BJ (cell line): ENCODE results near the gene CPEB3. TPM values are rescaled to one million over a fixed set of nuclear protein-coding genes. Genes with fewer than 3 reads are reported as not detected.

ENCODE experiments used
- CTCF ChIA-PET: fragments of 350-600 bp; formaldehyde crosslinking; extraction: SDS; loops from one replicate; lab custom pipeline; 2021; ENCODE audit warnings: antibody characterized with exemption, inconsistent platforms; lab: Yijun Ruan, JAX
- POLR2A ChIA-PET: fragments of 300-600 bp; sonication (Branson Sonifier 250); formaldehyde crosslinking; extraction: SDS; loops from one replicate; lab custom pipeline; 2021; ENCODE audit warnings: antibody characterized with exemption; lab: Charles Lee
- DNase-seq: peaks from one replicate; pipeline ENCODE4 v3.0.0-alpha.2; 2011; ENCODE audit warnings: low read depth
- H3K27me3 ChIP-seq: 2 replicates; pipeline ENCODE4 v1.6.0; 2011; ENCODE audit warnings: low read length; ENCODE audit not compliant: control insufficient read depth, insufficient read depth
- H3K36me3 ChIP-seq: 2 replicates; pipeline ENCODE4 v1.5.1; 2011; ENCODE audit warnings: low read length; ENCODE audit not compliant: control insufficient read depth, insufficient read depth
- H3K4me3 ChIP-seq: 2 replicates; pipeline ENCODE4 v1.5.1; 2011; ENCODE audit warnings: low read depth, mild to moderate bottlenecking, control low read depth, low read length
- polyA plus RNA-seq: library from polyadenylated mRNA; depleted of rRNA; stranded (reverse); fragments of >200 nt; gene quantifications from 2 replicates; pipeline ENCODE4 v1.2.3, GENCODE V29; 2011
- TF ChIP-seq, protein P1 (sequence below): IDR thresholded peaks from 2 replicates; pipeline ENCODE4 v1.5.1; 2011; ENCODE audit warnings: low read depth, mild to moderate bottlenecking, control low read depth, inconsistent platforms, low read length, moderate library complexity; ENCODE audit not compliant: insufficient read depth

Gene CPEB3
- polyA plus RNA-seq, 1 experiment = 0.28 TPM

DNA sequence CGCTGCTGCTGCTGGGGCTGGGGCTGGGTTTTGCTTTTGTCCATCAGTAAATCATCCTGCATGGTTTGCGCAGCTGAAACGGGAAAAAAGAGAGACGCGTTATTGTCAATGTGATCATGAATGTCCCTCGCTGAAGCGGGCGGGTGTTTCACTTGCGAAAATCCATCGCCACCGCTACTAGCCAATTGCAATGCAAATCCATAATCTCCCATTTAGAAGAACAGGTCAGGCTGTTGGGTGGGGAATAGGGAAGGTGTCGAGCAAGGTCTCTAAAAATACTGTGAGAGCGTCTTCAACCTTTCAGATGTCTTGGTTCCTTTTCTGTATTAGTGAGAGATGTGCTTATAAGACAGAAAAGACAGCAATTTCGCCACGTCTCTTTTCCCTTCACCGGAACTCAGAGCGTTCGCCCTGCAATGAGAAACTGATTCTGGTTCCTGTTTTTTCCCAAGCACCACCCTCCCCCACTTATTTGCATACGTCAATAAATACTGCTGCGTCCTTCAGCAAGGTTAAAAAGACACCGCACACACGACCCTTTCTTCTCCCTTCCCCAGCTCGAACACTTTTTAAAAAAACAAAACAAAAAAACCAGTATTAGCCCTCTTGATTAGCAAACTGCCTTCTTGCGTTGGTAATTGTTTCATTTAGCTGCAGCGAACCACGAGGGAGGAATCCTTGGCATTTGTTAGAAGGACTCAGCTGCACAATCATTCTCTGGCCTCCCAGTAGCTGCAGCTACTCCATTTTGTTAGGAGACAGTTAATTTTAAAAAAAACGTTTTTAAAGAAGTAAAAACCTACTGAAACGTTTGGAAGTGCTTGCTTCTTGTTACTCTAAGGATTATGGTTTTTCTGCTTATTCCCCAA, 50.4 kb downstream of the CPEB3 start:
- CTCF ChIA-PET = no interaction called here
- H3K36me3 ChIP-seq = no peaks in the 10 kb centered on the region
- peak overlapping the region; percentile 59 for H3K4me3 ChIP-seq
- DNase-seq = peak; percentile 35
- H3K27me3 ChIP-seq = no peaks in the 10 kb centered on the region
- POLR2A ChIA-PET = no interaction called here
- TF ChIP-seq, protein P1, sequence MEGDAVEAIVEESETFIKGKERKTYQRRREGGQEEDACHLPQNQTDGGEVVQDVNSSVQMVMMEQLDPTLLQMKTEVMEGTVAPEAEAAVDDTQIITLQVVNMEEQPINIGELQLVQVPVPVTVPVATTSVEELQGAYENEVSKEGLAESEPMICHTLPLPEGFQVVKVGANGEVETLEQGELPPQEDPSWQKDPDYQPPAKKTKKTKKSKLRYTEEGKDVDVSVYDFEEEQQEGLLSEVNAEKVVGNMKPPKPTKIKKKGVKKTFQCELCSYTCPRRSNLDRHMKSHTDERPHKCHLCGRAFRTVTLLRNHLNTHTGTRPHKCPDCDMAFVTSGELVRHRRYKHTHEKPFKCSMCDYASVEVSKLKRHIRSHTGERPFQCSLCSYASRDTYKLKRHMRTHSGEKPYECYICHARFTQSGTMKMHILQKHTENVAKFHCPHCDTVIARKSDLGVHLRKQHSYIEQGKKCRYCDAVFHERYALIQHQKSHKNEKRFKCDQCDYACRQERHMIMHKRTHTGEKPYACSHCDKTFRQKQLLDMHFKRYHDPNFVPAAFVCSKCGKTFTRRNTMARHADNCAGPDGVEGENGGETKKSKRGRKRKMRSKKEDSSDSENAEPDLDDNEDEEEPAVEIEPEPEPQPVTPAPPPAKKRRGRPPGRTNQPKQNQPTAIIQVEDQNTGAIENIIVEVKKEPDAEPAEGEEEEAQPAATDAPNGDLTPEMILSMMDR = no peak

DNA sequence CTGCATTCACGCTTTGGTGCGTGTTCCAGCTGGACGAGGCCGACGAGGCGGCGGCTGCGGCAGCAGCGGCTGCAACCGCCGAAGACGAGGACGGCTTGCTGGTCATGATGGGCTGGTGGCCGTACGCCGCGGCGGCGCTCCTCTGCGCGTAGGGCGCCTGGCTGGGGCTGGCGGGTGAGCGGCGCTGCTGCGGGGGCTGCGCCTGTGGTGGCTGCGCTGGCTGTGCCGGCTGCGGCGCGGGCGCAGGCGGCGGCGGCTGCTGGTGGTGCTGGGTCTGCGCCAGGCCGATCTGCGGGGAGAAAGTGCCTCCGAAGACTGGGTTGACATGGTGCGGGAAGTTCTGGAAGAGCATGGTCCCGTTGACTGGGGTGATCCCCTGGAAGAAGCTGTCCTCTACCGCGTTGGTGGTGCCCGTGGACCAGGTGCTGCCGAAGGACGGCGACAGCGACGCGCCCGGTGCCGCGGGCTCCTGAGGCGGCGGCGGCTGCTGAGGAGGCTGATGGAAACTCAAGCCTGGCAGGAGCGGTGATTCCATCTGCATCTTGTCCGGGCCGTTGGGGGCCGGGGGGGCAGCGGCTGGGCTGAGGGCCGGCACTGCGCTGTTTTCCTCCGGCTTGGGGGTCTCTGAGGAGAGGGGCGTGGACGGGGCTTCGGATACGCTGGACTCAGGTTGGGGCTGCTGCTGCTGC, 51.1 kb downstream of the CPEB3 start:
- no peak for DNase-seq
- H3K27me3 ChIP-seq = no peaks in the 10 kb centered on the region
- no peaks in the 10 kb centered on the region for H3K36me3 ChIP-seq
- POLR2A ChIA-PET = no interaction called here
- CTCF ChIA-PET = no interaction called here
- TF ChIP-seq, protein P1 = no peak
- peak overlapping the region; percentile 59 for H3K4me3 ChIP-seq

DNA sequence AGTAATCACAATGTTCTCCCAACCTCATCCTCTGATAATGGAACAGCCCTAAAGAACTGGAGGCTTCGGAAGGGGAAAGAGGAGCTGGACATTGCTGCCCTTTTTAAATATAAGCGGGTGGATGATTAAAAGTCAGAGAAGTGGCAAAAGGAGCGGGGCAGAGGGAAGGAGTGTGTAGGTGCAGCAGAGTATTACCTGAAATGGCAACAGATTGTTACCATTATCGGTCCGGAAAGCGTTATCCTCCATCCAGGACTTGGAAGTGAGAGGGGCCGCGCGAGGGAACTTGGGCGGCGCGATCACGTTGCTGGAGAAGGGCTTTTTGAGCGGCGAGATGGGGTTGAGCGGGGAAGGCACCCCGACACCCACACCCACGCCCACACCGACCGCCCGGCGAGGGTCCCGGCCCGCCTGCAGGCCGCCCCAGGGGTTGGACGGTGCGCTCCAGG, 51.7 kb downstream of the CPEB3 start:
- Histone ChIP-seq H3K27me3 (no peaks in the 10 kb centered on the region), H3K4me3 (peak overlapping the region; percentile 59), H3K36me3 (no peaks in the 10 kb centered on the region)
- POLR2A ChIA-PET = no interaction called here
- TF ChIP-seq, protein P1 = no peak
- CTCF ChIA-PET = interaction anchor here (0.8 kb wide), 1 partner anchor 54 kb away, joined by 3 read pairs; no protein-coding TSS in a partner anchor
- no peak for DNase-seq

DNA sequence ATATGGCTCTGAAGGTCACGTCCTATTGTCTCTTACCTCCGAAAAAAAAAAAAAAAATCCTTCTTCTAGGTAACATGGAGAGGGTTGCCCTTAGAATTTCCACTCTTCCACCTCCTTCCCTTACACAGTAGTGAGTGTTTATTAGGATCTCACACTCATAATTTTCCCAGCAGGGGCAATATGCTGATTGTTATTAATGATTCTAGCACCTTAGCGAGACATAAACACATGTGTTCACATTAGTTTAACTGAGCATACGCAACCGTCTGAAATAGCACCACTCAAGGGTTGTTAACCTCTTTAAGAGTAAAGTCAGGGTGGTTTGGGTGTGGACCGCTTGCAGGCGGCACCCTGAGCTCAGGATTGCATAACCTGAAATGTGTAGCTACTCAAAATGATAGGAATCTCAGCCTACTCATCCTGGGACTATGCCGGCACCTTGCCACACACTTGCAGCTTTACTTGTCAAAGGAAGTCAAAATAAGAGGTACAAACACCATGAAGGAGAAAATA, 52.2 kb downstream of the CPEB3 start:
- no peaks in the 10 kb centered on the region for H3K36me3 ChIP-seq
- ChIA-PET POLR2A (no interaction called here), CTCF (interaction anchor here (0.7 to 0.8 kb wide), 2 partner anchors 54 kb away, joined by 3 to 4 read pairs; no protein-coding TSS in a partner anchor)
- peak; percentile 38 for DNase-seq
- no peaks in the 10 kb centered on the region for H3K27me3 ChIP-seq
- TF ChIP-seq, protein P1 = no peak
- H3K4me3 ChIP-seq = peak overlapping the region; percentile 59; the same call in 1 of the 2 replicates
